ENCODE data around the gene IFRD2. TPM values are rescaled to one million over a fixed set of nuclear protein-coding genes. Genes with fewer than 3 reads are reported as not detected.
"Not testable (repeated sequence)": the region's sequence is repeated elsewhere in the genome, so short reads cannot be mapped to it uniquely, and the experiment has no call there.

IFRD2 gene
- polyA plus RNA-seq, 3 donors = 54.3 to 114 (median 77.3) TPM

DNA sequence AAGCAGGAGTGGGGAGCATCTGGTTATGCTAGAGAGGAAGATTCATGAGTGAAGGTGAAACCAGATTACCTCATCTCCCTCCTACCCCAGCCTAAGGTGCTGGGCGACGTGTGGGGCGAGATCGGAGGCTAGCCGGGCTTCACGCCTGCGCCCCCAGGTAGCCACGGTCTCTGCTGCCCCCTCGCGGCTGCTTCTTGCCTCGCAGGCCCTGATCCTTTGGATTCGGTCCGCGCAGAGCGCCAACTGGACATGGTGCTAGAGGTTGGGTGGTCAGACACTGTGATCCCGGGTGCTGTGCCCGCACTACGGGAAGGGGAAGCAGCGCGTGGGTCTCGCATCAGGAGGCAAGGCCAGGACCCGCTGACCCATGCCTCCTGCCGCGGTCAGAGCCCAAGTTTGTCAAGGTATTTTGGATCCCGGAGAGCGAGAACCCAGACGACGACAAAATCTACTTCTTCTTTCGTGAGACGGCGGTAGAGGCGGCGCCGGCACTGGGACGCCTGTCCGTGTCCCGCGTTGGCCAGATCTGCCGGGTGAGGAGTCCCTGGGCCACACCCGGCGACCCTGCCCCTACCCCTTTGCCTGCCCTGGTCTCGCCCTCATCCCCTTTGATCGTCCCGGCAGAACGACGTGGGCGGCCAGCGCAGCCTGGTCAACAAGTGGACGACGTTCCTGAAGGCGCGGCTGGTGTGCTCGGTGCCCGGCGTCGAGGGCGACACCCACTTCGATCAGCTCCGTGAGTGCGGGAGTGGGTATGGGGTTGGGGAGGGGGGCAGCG, 19.1 kb downstream of the IFRD2 start:
- WGBS, 3 donors = 7 to 16% (median 9%) methylated on average over 60 to 61 of the region's 61 CpGs
- no peak overlapping the region for H3K27ac ChIP-seq (ENCODE audit: low read depth, low read length)

DNA sequence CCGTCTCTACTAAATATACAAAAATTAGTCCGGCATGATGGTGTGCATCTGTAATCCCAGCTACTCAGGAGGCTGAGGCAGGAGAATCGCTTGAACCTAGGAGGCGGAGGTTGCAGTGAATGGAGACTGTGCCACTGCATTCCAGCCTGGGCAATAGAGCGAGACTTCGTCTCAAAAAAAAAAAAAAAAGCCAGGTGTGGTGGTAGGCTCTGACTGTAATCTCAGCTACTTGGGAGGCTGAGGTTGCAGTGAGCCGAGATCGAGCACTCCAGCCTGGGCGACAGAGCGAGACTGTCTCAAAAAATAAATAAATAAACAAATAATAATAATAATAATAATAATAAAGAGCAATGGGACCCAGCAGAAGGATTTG, 19.7 kb downstream of the IFRD2 start:
- H3K27ac ChIP-seq (ENCODE audit: low read depth, low read length) = not testable (repeated sequence)
- 62 to 75% (median 68%) methylated on average over 10 of the region's 10 CpGs for WGBS, 3 donors

DNA sequence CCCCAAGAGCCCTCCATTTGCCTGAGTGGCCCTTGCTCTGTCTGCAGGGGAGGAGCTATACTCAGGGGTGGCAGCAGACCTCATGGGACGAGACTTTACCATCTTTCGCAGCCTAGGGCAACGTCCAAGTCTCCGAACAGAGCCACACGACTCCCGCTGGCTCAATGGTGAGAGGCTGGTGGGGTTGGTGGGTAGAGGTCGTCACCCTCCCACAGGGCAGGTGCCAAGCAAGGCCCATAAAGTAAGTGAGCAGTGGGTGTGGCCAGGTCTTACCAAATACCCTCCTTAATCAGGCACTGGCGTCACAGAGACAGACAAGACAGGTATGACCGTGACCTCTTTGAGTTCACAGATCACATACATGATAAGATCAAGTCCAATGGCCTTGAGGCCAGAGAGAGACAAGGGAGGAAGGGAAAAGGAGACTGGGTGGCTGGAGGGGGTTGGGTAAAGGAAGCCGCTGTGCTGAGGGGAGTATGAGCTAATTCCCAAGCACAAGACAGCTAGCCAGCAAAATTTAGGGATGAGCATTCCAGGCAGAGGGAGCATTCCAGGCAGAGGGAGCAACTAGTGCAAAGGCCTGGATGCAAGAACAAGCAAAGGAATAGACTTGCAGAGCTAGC, 20.8 kb downstream of the IFRD2 start:
- 46 to 75% (median 73%) methylated on average over 10 of the region's 10 CpGs for WGBS, 3 donors
- no peak overlapping the region for H3K27ac ChIP-seq (ENCODE audit: low read depth, low read length)

DNA sequence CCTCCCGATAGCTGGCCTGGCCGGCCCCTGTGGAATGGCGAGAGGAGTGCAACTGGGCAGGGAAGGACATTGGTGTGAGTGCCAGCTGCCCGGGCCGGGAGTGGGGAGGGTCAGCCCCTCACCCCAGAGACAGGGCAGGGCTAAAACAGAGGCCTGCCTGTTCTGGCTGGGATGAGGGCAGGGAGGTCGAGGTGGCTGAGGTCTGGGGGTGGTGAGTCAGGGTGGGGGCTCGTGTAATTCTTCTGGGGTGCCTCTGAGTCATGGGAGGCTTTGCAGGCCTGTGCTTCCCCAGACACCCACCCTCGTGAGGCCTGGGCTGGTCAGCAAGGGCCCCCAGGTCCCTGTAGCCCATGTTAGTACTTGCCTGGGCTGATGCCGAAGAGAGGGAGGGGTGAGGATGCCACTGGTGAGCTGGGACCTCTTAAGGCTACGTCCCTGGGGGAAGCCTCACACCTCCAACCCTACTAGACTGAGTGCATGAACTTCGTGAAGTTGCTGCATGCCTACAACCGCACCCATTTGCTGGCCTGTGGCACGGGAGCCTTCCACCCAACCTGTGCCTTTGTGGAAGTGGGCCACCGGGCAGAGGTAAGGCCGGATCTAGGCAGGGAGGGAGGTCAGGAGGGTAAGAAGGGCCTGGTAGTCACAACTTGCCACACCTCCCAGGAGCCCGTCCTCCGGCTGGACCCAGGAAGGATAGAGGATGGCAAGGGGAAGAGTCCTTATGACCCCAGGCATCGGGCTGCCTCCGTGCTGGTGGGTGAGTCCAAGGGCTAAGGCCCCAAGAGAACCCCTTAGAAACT, 21.6 kb downstream of the IFRD2 start:
- no peak overlapping the region for H3K27ac ChIP-seq (ENCODE audit: low read depth, low read length)
- 65 to 74% (median 73%) methylated on average over 19 of the region's 19 CpGs for WGBS, 3 donors

DNA sequence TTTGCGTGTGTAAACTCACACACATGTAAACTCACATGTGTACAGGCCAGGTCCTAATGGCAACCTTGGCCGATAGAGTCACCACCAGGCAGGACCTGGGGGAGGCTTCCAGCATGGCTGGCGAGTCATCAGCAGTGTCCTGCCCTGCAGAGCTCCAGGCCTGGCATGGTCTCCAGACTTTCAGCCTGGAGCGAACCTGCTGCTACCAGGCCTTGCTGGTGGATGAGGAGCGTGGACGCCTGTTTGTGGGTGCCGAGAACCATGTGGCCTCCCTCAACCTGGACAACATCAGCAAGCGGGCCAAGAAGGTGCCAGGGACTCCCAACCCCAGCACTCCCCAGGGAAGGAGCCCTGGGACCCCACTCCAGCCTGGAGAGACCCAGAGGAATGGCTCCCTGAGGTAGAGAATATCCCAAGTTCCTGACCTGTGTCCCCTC, 22.2 kb downstream of the IFRD2 start:
- WGBS, 3 donors = 55 to 77% (median 71%) methylated on average over 8 of the region's 8 CpGs
- no peak overlapping the region for H3K27ac ChIP-seq (ENCODE audit: low read depth, low read length)

DNA sequence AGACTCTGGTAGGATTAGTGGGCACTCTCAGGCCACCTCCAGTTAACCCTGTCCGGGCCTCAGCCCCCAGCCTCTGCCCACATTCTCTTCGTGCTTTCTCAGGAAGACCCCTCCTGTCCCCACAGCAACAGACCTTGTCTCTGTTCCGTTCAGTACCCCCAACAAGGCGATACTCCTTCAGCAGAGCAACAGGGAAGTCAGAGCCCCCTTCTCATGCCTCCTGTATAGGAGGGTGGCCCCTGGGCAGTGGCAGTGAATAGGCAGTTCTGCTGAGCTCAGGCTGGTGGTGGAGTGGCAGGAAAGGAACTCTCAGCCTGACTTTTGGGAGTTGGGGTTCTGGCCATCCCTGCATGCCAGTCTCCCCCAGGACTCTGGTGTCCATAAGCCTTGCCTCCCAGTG, 22.8 kb downstream of the IFRD2 start:
- WGBS, 3 donors = 25 to 72% (median 49%) methylated on average over 3 to 4 of the region's 4 CpGs
- H3K27ac ChIP-seq (ENCODE audit: low read depth, low read length) = no peak overlapping the region

DNA sequence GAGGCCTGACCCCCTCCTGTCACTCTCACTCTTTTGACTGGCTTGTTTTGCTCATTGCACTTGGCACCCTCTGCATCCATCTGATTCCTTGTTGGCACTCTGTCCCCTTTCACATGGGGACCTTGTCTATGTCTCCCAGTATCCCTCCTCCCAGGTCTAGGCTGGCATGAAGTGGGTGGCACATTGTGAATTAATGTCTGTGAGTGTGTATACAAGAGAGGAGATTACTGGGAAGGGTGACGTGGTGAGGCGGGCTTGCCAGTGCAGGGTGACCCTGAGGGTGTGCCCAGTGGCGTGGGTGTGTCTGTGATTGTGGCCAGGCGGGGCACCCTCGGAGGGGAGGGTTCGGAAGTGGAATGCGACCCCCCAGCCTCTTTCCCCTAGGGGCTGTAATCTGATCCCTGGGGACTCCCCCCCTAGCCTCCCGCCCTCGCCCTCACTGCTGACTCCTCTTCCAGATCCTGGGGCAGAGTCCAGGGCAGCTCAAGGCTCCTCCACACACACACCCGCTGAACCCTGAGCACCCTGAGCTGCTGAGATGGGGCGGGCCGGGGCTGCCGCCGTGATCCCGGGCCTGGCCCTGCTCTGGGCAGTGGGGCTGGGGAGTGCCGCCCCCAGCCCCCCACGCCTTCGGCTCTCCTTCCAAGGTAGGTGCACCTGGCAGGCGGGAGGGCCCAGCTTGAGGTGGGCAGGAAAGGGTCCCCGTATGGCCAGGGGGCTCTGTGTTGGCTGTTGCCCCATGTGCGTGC, 23.4 kb downstream of the IFRD2 start, which contains the start of gene SEMA3B:
TSS of gene SEMA3B (plus strand) at position 445 of the 749 bp plus-strand sequence. CDS start at position 539, 94 bp downstream.
- 22 to 60% (median 47%) methylated on average over 20 to 21 of the region's 21 CpGs for WGBS, 3 donors
- H3K27ac ChIP-seq (ENCODE audit: low read depth, low read length) = no peak within 1 kb of the TSS

DNA sequence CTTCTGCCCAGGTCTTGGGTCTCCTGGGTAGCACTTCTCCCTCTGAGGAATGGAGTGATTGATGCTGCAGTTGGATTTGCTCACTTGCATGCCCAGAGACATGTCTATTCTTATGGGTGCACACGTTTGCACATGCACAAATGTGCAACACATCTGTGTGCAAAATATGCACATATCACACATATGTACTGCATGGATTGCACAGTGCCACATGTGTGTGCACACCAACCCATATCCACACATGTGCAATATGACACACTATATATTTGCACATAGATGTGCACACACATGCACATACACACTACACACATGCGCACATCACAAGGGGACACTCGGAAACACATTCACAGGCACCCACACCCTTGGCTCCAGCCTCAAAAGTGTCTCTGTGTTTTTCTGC, 24.0 kb downstream of the IFRD2 start:
- WGBS, 3 donors = 39 to 51% (median 48%) methylated on average over 3 of the region's 3 CpGs
- no peak overlapping the region for H3K27ac ChIP-seq (ENCODE audit: low read depth, low read length)

DNA sequence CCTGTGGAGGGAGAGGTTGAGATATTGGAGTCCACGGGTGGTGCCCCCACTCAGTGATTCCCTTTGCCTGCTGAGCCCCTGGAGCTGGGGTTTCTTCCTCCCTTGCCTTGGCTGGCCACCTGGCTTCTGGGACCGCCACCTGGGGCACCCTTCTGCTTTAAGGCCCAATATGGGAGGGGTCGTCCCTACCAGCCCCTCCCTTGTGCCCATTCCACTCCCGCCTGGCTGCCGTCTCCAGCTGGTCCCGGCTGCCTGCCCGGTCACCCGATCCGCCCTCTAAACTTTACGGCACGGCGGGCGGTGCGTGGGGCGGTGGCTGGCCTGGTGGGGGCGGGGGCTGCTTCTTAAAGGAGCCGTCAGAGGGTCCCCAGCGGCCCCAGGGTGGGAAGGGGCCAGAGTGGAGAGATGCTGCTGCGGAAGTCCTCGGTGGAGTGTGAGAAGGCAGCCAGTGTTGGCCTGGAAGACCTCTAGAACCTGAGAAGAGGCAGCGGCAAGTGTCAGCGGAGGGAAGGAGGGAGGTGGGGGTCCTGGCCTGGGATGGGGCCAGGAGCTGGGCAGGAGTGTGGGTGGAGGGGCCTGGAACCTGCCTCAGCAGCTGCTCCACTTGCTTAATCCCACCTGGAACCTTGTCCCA, 24.8 kb downstream of the IFRD2 start:
- 5 to 13% (median 8%) methylated on average over 21 to 22 of the region's 22 CpGs for whole genome bisulfite sequencing, 3 donors
- H3K27ac ChIP-seq (ENCODE audit: low read depth, low read length) = peak overlapping the region; percentile 29

DNA sequence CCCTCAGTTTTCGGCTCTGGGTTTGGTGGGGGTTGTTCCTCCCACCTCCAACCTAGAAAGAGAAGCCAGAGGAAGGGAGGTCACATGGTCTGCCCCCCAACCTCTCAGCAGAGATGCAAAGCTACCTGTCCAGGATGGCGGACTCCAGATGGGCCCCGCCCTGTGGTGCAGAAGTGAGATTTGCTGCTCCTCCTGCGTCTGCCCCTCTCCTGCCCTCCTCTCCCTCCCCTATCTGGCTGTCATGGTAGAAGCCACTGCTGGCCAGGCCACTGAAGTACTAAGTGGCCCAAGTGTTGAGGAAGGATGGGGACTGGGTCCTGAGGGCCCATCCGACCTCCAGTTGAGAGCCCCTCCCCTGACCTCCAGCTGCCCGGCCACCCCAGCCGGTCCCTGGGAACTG, 25.4 kb downstream of the IFRD2 start:
- 47 to 55% (median 53%) methylated on average over 7 of the region's 7 CpGs for WGBS, 3 donors
- peak overlapping the region; percentile 29 for H3K27ac ChIP-seq (ENCODE audit: low read depth, low read length)

DNA sequence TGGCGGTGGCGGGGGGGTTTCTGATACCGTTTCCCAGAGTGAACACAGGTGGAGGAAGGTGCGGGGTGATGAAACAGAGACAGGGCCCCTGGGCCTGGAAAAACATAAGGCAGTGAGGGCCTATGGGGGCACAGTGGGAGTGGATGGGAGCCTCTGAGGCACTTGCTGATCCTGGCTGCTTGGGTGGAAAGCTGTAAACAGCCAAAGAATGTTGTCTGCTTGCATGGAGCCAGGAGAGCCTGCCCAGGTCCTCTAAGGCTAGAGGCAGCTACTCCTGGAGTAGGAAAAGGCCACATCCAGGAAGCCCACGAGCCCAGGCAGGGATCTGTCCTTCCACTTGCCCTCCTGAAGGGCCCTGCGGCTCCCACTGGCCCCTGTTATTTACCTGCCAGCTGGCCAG, 26.2 kb downstream of the IFRD2 start:
- WGBS, 3 donors = 72 to 84% (median 81%) methylated on average over 6 of the region's 6 CpGs
- H3K27ac ChIP-seq (ENCODE audit: low read depth, low read length) = no peak overlapping the region

DNA sequence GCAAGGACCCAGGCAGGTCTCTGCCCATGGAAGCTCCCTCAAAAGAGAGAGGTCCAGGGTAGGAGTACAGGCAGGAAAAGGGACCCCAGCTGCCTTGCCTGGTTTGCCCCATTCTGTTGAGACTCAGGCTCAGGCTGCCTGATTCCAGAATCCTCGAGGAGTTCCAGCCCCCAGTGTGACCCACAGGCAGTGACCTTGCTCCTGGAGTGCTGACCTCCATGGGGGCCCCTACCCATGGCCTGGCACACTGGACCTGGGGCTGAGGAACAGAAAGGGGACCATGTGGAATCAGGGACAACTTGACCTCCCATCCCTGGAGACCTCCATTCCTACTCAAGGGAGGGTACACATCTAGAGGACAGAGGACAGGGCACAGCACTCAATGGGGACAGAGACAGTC, 26.7 kb downstream of the IFRD2 start:
- 58 to 75% (median 67%) methylated on average over 1 of the region's 1 CpG for WGBS, 3 donors
- H3K27ac ChIP-seq (ENCODE audit: low read depth, low read length) = no peak overlapping the region

DNA sequence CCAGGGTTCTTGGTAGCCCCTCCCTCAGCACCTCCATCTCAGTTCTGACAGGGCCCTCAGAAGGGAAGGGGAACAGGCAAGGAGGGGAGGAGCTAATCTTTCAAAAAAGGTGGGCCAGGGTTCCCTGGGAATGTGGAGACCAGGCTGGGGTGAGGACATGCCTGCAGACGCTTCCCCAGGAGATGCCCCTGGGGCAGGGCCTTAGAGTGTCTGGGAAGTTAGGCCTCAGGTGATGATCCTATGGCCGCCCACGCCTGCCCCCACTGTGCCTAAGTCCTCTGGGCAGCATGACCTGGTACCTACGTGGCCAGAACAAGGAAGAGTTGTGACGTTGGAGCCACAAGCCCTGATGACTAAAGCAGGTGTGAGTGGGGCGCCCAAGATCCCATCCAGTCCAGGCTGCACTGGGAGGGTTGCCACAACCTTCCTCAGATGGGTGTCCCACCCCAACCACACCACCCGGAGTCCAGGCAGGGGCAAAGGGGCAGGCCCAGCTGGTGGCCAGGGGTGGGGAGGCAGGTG, 27.2 kb downstream of the IFRD2 start:
- 62 to 69% (median 67%) methylated on average over 7 of the region's 7 CpGs for WGBS, 3 donors
- H3K27ac ChIP-seq (ENCODE audit: low read depth, low read length) = no peak overlapping the region

DNA sequence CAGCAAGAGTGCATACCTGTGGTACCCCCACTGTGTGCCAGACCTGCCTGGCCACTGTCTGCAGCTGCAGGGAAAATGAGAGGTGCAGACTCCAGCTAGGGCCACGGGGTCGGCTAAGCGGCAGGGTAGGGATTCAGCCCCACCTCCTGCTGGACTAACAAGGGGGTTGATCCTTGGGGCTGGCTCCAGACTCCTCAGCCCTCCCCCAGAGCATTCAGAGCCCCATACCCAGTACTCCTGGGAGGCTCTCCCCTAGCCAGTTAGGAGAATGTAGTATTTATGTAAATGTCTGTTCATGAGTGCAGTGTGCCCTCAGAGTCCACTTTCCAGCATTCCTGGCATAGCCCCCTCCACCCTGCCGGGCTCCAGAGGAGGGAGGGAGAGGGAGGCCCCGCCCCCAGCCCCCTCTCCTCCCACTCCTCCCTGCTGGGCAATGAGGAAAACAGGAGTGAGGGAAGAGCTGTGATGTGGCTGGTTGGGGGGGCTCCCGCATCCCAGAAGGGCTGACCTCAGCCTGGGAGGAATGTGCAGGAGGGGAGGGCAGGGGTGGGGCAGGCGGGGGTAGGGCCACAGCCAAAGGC, 27.8 kb downstream of the IFRD2 start:
- WGBS, 3 donors = 41 to 51% (median 44%) methylated on average over 7 of the region's 7 CpGs

DNA sequence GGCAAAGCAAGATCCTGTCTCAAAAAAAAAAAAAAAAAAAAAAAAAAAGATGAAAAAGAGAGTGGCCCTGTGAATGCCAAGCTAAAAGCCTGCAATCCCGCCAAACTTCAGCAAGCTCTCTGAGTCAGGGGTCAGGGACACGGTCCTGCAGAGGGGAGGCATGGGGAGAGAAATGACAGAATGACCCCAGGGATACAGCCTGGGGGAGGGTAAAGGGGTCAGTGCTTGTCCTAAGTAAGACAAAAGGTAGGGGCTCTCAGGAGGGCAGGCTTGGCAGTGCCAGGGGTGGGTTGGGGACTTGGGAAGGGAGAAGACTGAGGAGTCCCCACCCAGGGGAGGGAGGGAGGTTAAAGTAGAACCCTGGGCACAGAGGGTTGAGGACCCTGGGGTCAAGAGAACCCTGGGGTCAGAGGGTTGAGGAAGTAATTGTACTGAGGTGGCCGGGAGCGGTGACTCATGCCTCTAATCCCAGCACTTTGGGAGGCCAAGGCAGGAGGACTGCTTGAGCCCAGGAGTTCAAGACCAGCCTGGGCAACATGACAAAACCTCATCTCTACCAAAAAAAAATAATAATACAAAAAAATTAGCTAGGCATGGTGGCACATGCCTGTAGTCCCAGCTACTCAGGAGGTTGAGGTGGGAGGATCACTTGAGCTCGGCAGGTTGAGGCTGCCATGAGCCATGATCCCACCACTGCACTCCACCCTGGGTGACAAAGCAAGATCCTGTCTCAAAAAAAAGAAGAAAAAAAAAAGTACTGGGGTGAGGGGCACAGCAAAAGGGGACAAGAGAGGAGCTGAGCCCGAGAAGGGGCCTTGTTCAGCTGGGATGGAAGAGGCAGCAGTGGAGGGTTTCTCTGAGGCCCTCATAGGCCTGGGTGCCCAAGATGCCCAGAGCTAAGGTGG, 28.5 kb downstream of the IFRD2 start:
- WGBS, 3 donors = 61 to 71% (median 64%) methylated on average over 6 of the region's 6 CpGs
- H3K27ac ChIP-seq (ENCODE audit: low read depth, low read length) = no peak overlapping the region

More for the DNA sequence above, 27.8 kb downstream of the IFRD2 start:
- H3K27ac ChIP-seq (ENCODE audit: low read depth, low read length) = no peak overlapping the region

DNA sequence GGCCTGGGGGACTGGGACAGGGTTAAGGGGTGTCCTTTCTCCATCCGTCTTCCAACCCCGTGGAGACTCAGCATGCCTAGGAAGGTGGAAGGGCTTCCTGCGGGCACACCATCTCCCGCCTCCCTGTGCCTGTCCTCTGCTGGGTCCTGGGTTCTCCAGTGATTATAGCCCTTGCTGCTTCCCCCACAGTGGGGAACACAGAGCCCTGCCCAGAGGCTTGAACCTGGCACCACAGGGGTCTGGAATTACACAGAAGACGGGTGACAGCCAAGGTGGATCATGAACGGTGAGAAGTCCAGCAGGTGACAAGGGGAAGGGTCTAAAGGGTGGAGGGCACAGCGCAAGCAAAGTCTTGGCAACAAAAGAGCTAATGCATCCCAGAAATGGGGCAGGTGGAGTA, 29.5 kb downstream of the IFRD2 start:
- 76 to 87% (median 85%) methylated on average over 7 of the region's 7 CpGs for WGBS, 3 donors
- no peak overlapping the region for H3K27ac ChIP-seq (ENCODE audit: low read depth, low read length)
